Endothelial cell of umbilical vein (primary cell): ENCODE data around the gene TOM1L1. TPM values are rescaled to one million over a fixed set of nuclear protein-coding genes. Genes with fewer than 3 reads are reported as not detected.

Source experiments
- BruUV-seq: library from RNA; stranded (reverse); fragments of 400-500 nt; replicated peaks from 2 replicates; lab custom pipeline; 2021; lab: Mats Ljungman, UMichigan
- CTCF ChIA-PET: fragments of 300-600, 350-600 bp; sonication (Branson Sonifier 250); formaldehyde crosslinking; loops from one replicate; lab custom pipeline; 2021; ENCODE audit warnings: antibody characterized with exemption, inconsistent platforms; lab: Charles Lee
- POLR2A ChIA-PET: fragments of 300-600, 350-600 bp; sonication (Branson Sonifier 250); formaldehyde crosslinking; loops from one replicate; lab custom pipeline; 2021; ENCODE audit warnings: antibody characterized with exemption, inconsistent platforms; lab: Charles Lee
- DNase-seq: peaks from one replicate; pipeline ENCODE4 v3.0.0-alpha.2; 2011; ENCODE audit warnings: low read depth, low spot score
- FAIRE-seq: peaks from 2 replicates; lab custom pipeline; 2011; peaks lifted over from hg19 to GRCh38; lab: Jason Lieb, UNC
- H2AFZ ChIP-seq: 2 replicates; pipeline ENCODE4 v1.6.0; 2012; ENCODE audit warnings: low read depth, low read length, control low read depth, inconsistent platforms
- H3K27ac ChIP-seq: 2 replicates; pipeline ENCODE4 v1.5.1; 2011; ENCODE audit warnings: low read depth, mild to moderate bottlenecking, control low read depth, low read length, moderate library complexity; ENCODE audit not compliant: insufficient read depth
- H3K27me3 ChIP-seq, 2 experiments: 2 replicates each; pipeline versions ENCODE4 v1.6.0 to v1.6.1; 2011; ENCODE audit warnings: low read length in 2 of 2, mixed read lengths in 1 of 2; ENCODE audit not compliant: control insufficient read depth in 2 of 2, insufficient read depth in 2 of 2
- H3K36me3 ChIP-seq, 2 experiments: 2 replicates in 1 of 2; 3 replicates in 1 of 2; pipeline ENCODE4 v1.5.1; 2011; ENCODE audit warnings: low read length in 2 of 2, mild to moderate bottlenecking in 1 of 2, moderate library complexity in 1 of 2; ENCODE audit not compliant: control insufficient read depth in 2 of 2, insufficient read depth in 2 of 2; ENCODE audit errors: extremely low read depth in 1 of 2
- H3K4me1 ChIP-seq: 3 replicates; pipeline ENCODE4 v1.5.1; 2011; ENCODE audit warnings: mild to moderate bottlenecking, low read length; ENCODE audit not compliant: control insufficient read depth, insufficient read depth; ENCODE audit errors: extremely low read depth
- H3K4me2 ChIP-seq: 2 replicates; pipeline ENCODE4 v1.6.1; 2011; ENCODE audit warnings: low read length, control low read depth, mixed read lengths; ENCODE audit not compliant: insufficient read depth
- H3K4me3 ChIP-seq, 3 experiments: fragments of 200-600 bp in 1 of 3; sonication (generic), shearing (Covaris generic) in 1 of 3; replicated peaks in 1 of 3; 2 replicates each; pipeline ENCODE4 v1.5.1; 2011 to 2016; ENCODE audit warnings: control low read depth in 3 of 3, low read length in 3 of 3, mild to moderate bottlenecking in 2 of 3, inconsistent platforms in 1 of 3, low read depth in 1 of 3, moderate library complexity in 1 of 3; ENCODE audit not compliant: insufficient read depth in 1 of 3
- H3K79me2 ChIP-seq: 2 replicates; pipeline ENCODE4 v1.6.0; 2012; ENCODE audit warnings: low read length, inconsistent platforms; ENCODE audit not compliant: control insufficient read depth, insufficient read depth
- H3K9ac ChIP-seq: replicated peaks from 2 replicates; pipeline ENCODE3; 2011; ENCODE audit warnings: low read length, control low read depth; ENCODE audit not compliant: insufficient read depth; ENCODE audit errors: extremely low read depth
- H3K9me1 ChIP-seq: replicated peaks from 3 replicates; pipeline ENCODE4 v1.6.0; 2011; ENCODE audit warnings: mild to moderate bottlenecking, low read length; ENCODE audit not compliant: control insufficient read depth, insufficient read depth; ENCODE audit errors: extremely low read depth
- H3K9me3 ChIP-seq: replicated peaks from 2 replicates; pipeline ENCODE4 v1.5.1; 2012; ENCODE audit warnings: low read length, inconsistent platforms; ENCODE audit not compliant: control insufficient read depth, insufficient read depth
- H4K20me1 ChIP-seq: replicated peaks from 2 replicates; pipeline ENCODE3; 2011; ENCODE audit warnings: mild to moderate bottlenecking, low read length; ENCODE audit not compliant: control insufficient read depth, insufficient read depth; ENCODE audit errors: extremely low read depth
- EZH2 ChIP-seq: IDR thresholded peaks from 2 replicates; pipeline ENCODE4 v1.6.1; 2012; ENCODE audit warnings: borderline replicate concordance, low read depth, mild to moderate bottlenecking, moderate library complexity, low read length, inconsistent platforms; ENCODE audit not compliant: severe bottlenecking
- FOS ChIP-seq: IDR thresholded peaks from 2 replicates; pipeline ENCODE4 v1.6.1; 2011; ENCODE audit warnings: mild to moderate bottlenecking, low read length, moderate library complexity, borderline replicate concordance; ENCODE audit not compliant: insufficient read depth
- GATA2 ChIP-seq: IDR thresholded peaks from 2 replicates; pipeline ENCODE4 v1.7.0; 2011; ENCODE audit warnings: low read depth, mild to moderate bottlenecking, moderate library complexity, mixed read lengths, low read length; ENCODE audit not compliant: insufficient read length, insufficient read depth
- JUN ChIP-seq: IDR thresholded peaks from 2 replicates; pipeline ENCODE4 v1.6.1; 2011; ENCODE audit warnings: borderline replicate concordance, low read depth; ENCODE audit not compliant: insufficient read length, insufficient read depth
- MYC ChIP-seq: IDR thresholded peaks from one replicate; pipeline ENCODE4 v1.6.1; 2011; ENCODE audit warnings: mild to moderate bottlenecking, low read depth, low read length
- POLR2A ChIP-seq: IDR thresholded peaks from 2 replicates; pipeline ENCODE4 v1.6.1; 2012; ENCODE audit warnings: low read depth, mild to moderate bottlenecking, control low read depth, low read length
- POLR2AphosphoS5 ChIP-seq: IDR thresholded peaks from 2 replicates; pipeline ENCODE4 v1.6.1; 2012; ENCODE audit warnings: low read depth, mild to moderate bottlenecking, control low read depth, low read length, moderate library complexity; ENCODE audit not compliant: insufficient read depth
- dilution Hi-C: fragments of 300-500 bp; cut with MboI; formaldehyde crosslinking; loops from one replicate; pipeline ENCODE4 v1.15.0; 2019; ENCODE audit warnings: low sequenced_read_pairs; ENCODE audit not compliant: extremely low pct_ligation_motif_present
- intact Hi-C: fragments of 100-400 bp; cut with micrococcal nuclease; formaldehyde crosslinking; loops from one replicate; pipeline ENCODE4 v1.10.0; 2022
- polyA plus RNA-seq, 4 experiments: library from polyadenylated mRNA; depleted of rRNA in 3 of 4; stranded (reverse) in 3 of 4; unstranded in 1 of 4; fragments of >200 nt; gene quantifications; 2 replicates each; pipeline versions ENCODE4 v1.2.1 to v1.2.3, GENCODE V29; 2011 to 2012; ENCODE audit warnings: missing spikeins in 1 of 4
- total RNA-seq: library from RNA; stranded (reverse); gene quantifications from 2 replicates; pipeline ENCODE4 v1.2.3, GENCODE V29; 2021
- TF ChIP-seq, protein P1 (sequence below): IDR thresholded peaks from 2 replicates; pipeline ENCODE4 v1.6.1; 2011; ENCODE audit not compliant: insufficient read depth, insufficient read length
- TF ChIP-seq, protein P2 (sequence below), 2 donors: IDR thresholded peaks; 1 replicate in 1 of 2; 2 replicates in 1 of 2; pipeline ENCODE4 v1.5.1; 2011; ENCODE audit warnings: low read length in 2 of 2, mild to moderate bottlenecking in 2 of 2, moderate library complexity in 2 of 2, control low read depth in 1 of 2, inconsistent platforms in 1 of 2, low read depth in 1 of 2; ENCODE audit not compliant: insufficient read depth in 1 of 2; ENCODE audit errors: extremely low read depth in 1 of 2

Gene TOM1L1
- total and polyA plus RNA-seq, 2 donors (not counting 3 experiments of a cell fraction or from before 2014, with no cell fraction given), result 0.44 to 0.60 TPM

DNA sequence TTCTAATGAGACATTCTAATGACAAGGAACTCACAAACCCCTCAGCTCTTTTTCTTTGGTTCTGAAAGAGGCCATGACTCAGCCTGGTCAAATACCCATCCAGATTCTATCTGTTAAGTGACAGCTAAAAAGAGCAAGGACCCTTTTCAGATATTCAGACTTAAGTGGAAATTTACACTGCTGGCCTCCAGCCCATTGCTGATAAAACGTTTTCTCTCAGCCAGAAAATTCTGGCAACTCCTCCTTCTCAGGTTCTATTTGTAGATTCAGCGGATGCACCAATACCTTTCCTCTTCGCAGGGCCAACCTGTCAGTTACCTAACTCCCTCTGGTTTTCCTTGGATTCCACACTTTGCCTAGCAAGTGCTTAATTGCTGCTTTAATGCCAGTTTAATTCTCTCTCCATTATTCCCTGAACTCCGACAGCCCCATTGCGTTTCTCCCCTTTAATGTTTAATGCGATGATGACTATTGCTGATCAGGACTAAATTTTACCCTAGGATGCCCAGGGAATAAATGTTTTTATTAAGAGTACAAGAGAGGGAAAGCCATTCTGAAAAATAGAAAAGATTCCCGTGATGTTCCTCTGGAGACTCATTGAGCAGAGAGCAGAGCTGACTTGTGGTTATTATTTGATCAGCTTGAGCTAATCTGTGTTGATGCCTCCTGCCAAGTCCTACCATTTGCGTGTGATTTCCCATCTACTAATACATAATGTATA is 35.9 kb upstream of the TOM1L1 start:
- FAIRE-seq (no peak), DNase-seq (no peak)
- dilution Hi-C loops (no loop called here), intact Hi-C loops (no loop called here)
- Histone ChIP-seq H3K36me3 (no peaks in the 10 kb centered on the region), H3K79me2 (no peaks in the 10 kb centered on the region), H3K27ac (no peak overlapping the region), H2AFZ (no peak overlapping the region), H3K4me2 (no peak overlapping the region), H3K4me1 (no peaks in the 10 kb centered on the region), H3K9me3 (no peaks in the 10 kb centered on the region), H3K9ac (no peak overlapping the region), H4K20me1 (no peaks in the 10 kb centered on the region), H3K27me3 (no peaks in the 10 kb centered on the region), H3K4me3 (no peak overlapping the region), H3K9me1 (no peaks in the 10 kb centered on the region)
- TF ChIP-seq, protein P1, sequence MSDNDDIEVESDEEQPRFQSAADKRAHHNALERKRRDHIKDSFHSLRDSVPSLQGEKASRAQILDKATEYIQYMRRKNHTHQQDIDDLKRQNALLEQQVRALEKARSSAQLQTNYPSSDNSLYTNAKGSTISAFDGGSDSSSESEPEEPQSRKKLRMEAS, result no peak
- TF ChIP-seq POLR2AphosphoS5, result no peak
- no peak for TF ChIP-seq POLR2A
- TF ChIP-seq, protein P2, sequence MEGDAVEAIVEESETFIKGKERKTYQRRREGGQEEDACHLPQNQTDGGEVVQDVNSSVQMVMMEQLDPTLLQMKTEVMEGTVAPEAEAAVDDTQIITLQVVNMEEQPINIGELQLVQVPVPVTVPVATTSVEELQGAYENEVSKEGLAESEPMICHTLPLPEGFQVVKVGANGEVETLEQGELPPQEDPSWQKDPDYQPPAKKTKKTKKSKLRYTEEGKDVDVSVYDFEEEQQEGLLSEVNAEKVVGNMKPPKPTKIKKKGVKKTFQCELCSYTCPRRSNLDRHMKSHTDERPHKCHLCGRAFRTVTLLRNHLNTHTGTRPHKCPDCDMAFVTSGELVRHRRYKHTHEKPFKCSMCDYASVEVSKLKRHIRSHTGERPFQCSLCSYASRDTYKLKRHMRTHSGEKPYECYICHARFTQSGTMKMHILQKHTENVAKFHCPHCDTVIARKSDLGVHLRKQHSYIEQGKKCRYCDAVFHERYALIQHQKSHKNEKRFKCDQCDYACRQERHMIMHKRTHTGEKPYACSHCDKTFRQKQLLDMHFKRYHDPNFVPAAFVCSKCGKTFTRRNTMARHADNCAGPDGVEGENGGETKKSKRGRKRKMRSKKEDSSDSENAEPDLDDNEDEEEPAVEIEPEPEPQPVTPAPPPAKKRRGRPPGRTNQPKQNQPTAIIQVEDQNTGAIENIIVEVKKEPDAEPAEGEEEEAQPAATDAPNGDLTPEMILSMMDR (IDR thresholded peaks at IDR 0.05; ENCODE audit: extremely low read depth in 1 of 2, insufficient read depth in 1 of 2, low read depth in 1 of 2, low read length in 2 of 2), result no peak
- no peak for TF ChIP-seq FOS
- no peak for TF ChIP-seq JUN
- no peak for TF ChIP-seq GATA2
- TF ChIP-seq MYC, result no peak
- no peak for TF ChIP-seq EZH2
- ChIA-PET CTCF (no interaction called here), POLR2A (no interaction called here)
- BruUV-seq, result no TSS peak
